Fibroblast of the conjunctiva (primary cell): ENCODE results near the gene ESR2.
"Not testable (repeated sequence)": the region's sequence is repeated elsewhere in the genome, so short reads cannot be mapped to it uniquely, and the experiment has no call there.

Source experiments
- DNase-seq: peaks from one replicate; pipeline ENCODE4 v3.0.0-alpha.2; 2010; ENCODE audit warnings: low read depth

ESR2 gene

GRCh38 chr14:64293976-64294671 lies at the start of gene ESR2:
ESR2 (minus strand) TSS chr14:64294371; CDS start chr14:64282985, 11,386 bp downstream.
- DNase-seq = no peak

DNA sequence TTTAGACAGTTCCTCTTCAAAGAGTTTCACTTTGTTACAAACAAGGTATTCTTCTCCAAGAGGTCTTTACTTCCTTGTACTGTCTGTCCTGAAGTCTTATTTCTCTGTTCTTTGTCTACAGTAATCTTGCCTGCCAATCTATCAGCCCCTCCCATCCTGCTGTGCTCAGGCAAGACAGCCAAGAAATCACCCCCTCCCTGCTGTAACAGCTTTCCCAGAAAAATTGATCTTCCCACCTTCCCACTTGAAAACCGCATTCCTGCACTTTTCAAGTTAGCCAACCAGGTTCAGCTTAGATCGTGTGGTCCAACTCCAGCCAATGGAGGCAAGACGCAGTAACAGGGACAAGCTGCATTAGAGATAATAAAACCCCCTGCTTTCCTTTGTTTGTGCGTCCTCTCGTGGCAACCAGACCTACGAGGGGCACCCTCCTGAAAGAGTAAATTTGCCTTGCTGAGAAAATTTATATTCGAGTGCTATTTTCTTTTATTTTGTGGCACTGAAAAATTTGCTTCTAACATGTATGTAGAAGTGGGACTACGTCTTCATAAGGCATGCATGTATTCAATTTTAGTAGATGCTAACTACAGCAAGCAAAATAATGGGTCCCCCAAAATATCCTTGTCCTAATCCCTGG lies 46.5 kb upstream of the ESR2 start:
- DNase-seq = no peak

- DNase-seq = peak; percentile 97
Measured at GRCh38 chr14:64338616-64339316, 44.6 kb upstream of the ESR2 start.

GRCh38 chr14:64337888-64338615 lies 43.9 kb upstream of the ESR2 start:
- DNase-seq = peak; percentile 24

DNA sequence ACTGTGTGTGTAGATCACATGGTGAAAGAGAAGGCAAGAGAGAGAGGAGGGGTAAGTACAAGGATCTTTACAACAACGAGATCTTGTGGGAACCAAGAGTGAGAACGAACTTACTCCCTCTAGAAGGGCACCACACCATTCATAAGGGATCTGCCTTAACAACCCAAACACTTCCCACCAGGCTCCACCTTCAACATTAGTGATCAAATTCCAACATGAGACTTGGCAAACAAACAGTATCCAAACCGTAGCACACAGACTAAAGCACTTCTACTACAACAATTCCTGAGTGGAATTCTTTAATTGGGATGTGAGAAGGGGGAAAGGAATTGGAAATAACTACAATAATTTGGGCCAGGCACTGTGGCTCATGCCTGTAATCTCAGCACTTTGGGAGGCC lies 35.0 kb upstream of the ESR2 start:
- DNase-seq = no peak

DNA sequence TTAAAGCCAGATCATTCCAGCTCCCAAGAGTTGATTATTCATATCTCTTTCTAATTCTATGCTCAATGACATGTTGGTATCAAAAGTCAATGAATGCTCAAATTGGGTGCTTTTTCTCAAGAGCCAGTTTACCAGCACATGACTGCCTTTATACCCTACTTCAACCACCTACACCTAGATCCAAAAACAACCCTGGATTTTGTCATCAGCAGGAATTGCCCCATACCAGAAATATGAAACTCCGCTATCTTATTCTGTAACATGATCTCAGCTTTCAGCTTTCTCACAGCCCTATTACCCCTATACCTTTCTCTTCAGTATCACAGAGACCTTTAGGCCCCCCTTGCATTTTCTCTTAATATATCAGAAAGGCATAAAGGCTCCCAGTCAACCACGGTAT lies 32.3 kb upstream of the ESR2 start:
- DNase-seq = no peak

DNA sequence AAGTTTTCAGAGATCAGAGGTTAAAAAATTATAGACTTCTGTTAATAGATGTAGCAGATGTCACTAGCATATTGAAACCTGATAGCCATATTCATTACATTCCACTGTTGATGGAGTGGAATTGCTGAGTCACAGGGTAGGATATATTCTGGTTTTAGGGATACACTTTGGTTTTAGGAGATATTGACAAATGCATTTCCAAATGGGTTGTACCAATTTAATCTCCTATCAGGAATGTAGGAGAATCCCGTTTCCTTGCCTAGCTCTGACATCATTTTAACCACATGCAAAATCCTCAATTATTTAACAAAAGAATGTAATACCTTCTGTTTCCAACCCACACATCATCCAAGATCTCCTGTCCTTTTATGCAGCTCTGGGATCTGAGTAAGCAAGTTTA lies 30.7 kb upstream of the ESR2 start:
- DNase-seq = peak; percentile 10

DNA sequence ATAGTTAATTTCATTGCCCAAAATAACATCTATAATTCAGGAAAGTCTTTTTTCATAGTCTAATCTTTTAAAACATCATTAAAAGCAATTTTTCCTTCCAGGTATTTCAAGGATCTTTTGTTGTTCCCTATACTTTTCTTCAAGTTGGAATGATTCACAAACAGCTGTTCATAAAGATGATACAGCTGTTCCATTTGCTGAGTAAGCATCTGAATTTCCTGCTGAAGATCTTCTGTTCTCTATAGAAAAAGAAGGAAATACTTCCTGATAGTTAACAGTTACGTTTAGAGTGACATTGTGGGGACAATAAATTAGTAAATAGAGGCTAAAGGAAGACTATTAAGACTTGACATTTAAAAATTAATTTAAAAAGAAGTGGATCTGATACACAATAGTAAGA lies 30.3 kb upstream of the ESR2 start:
- DNase-seq = no peak

- not testable (repeated sequence) for DNase-seq
Measured at GRCh38 chr14:64320362-64320761, 26.2 kb upstream of the ESR2 start.

GRCh38 chr14:64318695-64319094 lies 24.5 kb upstream of the ESR2 start:
- not testable (repeated sequence) for DNase-seq

GRCh38 chr14:64303471-64303917 lies 9.3 kb upstream of the ESR2 start:
- DNase-seq = peak; percentile 44

DNA sequence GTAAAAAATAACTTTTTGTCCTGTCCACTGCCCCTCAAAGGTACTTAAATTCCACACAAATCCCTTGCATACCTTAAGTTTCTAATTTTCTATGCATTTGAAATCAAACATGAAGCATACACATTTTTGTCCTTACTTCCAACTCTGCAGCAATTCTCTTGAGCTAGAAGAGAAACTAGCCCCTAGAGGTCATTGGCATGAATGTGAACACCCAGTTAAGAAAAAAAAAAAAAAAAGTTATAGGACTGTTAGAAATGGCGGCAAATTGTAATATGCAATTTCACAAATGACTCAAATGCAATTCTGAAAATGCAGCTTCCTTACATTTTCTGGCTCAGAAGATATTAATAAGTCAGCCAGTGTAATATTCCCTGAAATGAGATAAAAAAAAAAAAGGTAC lies 4.6 kb upstream of the ESR2 start:
- no peak for DNase-seq

DNA sequence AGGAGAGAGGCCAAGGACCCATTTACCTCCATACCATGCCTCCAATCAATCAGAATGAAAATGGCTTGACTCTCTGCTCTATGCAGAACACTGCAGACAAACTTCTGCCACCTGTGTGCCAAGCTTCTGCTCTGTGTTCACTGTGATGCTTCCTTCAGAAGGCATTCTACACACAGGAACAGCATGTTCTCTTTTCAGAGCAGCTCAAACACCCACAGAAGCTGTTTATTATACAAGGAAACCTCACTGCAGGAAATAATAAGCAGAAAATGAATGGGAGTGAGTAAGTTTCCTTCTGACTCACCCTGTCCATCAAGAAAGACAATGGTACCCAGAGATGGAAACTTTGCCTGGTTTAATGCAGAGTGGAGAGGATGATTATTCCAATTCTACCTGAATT lies 2.4 kb upstream of the ESR2 start:
- DNase-seq = no peak

DNA sequence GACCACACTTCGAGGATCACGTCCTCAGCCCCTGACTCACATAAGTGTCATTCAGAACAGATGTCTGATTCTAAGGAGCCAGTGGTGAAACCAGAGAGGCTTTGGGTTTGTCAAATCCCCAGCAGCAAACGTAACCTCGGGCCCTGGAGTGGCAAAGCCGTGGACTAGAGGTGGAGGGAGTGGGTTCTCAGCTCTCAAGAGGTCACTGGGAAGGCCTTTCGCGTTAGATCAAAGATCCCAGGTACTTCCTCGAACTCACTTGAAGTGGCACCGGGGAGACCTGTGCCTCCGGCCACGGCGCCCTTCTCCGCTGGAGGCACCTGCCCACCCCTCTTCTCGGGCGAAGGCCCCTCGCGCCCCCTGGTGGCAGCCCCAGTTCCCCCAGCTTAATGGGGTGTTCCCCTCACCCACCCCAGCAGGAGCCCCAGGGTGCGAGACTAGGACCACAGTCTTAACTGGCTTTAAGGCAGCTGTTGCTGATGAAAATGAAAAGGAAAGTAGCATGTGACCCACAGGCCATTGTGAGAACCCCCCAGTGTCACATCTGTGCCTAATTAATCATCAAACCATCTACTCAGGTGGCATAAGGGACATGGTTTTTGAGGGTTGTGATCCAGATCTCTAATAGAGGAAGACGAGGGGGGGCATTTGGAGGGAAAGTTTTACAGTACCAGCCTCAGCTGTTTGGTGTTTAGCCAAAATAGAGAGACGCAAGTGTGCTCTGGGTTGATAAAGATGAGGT lies 672 bp upstream of the ESR2 start:
- DNase-seq = peak; percentile 21

GRCh38 chr14:64292197-64292596 lies 2.0 kb downstream of the ESR2 start:
- DNase-seq = no peak

DNA sequence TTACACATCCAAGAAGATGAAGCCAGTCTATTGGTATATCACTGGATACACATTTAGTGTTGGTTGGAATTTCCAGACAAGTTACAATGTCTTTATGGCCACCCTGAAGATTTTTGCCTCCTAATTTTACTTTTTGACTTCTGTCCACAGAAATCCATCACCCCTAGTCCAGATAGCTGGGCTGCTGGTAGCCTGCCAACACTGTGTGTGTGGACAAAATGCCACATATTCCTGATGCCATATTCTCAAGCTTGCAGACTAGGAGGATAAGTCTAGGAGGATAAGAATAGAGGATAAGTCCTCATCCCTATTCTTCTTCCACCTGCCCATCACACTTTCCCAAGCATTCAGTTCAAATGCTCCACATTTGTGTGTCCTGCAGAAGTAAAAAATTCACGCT lies 4.6 kb downstream of the ESR2 start:
- no peak for DNase-seq

DNA sequence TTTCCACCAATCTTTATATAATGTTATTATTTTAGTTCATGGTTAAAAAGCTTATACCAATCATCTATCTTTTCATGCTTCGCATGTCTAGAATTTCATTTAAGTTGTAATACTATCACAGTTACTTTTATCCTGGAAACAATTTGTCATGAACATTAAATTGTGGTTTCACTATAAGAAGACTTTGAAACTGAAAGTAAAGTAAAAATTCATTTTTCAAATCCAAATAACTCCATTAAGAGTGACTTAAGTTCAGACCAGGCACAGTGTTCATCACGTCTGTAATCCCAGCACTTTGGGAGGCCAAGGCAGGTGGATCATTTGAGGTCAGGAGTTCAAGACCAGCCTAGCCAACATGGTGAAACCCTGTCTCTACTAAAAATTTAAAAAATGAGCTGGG lies 12.4 kb downstream of the ESR2 start:
- DNase-seq = no peak

DNA sequence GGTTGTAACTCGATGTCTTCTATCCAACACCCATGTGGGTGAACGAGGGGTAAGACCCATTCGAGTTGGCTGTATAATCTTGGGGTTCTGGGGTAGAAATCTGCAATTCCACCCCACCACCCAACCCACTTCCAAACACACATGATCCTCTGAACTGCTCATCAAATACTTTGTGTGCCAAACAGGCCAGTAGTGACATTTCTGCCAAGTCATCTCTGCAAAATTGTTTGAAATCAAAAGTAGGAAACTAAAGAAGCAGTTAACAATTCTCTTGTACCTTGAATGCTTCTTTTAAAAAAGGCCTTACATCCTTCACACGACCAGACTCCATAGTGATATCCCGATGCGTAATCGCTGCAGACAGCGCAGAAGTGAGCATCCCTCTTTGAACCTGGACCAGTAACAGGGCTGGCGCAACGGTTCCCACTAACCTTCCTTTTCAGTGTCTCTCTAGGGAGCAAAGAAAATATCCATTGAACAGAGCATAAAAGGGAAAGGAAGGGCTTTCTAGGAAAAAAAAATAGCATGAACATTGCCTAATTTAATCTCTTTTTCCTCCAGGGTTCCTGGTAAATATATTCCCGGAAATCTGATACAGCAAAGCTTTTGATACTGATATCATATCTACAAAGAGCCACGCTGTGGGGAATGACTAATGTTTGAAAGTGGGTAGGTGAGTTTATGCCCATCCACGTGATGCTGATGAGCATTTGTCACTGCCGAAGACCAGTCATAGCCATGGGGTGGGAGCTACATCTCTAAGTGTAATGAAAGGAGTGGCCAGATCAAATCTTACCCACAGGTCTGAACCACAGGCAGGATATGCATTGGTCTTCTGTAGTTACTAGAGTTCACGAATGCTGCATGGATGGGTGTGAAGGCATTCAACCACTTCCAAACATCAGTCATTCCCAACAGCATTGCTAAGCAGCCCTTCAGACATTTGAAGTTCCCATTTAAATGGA lies 14.2 kb downstream of the ESR2 start:
- no peak for DNase-seq

- DNase-seq = no peak
Measured at GRCh38 chr14:64278458-64278857, 15.7 kb downstream of the ESR2 start.

- no peak for DNase-seq
Measured at GRCh38 chr14:64272019-64272418, 22.2 kb downstream of the ESR2 start.

DNA sequence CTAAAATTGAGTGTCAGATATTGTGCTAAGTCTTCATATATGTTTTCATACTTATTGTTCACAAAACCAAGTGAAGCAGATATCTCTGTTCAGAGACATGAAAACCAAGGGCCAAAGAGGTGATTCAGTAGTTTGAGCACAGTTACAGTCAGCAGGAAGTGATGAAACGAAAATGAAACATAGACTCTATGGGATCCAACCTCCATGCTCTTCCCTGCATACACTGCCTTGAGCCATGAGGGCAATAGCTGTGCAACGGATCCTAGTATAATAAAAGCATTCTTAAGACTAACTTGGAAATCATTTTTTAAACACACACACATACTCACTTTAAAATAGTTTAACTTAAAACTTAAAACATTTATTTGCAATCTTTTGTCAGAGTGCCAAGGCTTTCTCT lies 27.9 kb downstream of the ESR2 start:
- peak; percentile 37 for DNase-seq
